ENCODE data around the gene NEK9. TPM values are rescaled to one million over a fixed set of nuclear protein-coding genes. Genes with fewer than 3 reads are reported as not detected.

NEK9 gene
- total RNA-seq, 1 experiment from 2014 or later: 50.8 TPM

DNA sequence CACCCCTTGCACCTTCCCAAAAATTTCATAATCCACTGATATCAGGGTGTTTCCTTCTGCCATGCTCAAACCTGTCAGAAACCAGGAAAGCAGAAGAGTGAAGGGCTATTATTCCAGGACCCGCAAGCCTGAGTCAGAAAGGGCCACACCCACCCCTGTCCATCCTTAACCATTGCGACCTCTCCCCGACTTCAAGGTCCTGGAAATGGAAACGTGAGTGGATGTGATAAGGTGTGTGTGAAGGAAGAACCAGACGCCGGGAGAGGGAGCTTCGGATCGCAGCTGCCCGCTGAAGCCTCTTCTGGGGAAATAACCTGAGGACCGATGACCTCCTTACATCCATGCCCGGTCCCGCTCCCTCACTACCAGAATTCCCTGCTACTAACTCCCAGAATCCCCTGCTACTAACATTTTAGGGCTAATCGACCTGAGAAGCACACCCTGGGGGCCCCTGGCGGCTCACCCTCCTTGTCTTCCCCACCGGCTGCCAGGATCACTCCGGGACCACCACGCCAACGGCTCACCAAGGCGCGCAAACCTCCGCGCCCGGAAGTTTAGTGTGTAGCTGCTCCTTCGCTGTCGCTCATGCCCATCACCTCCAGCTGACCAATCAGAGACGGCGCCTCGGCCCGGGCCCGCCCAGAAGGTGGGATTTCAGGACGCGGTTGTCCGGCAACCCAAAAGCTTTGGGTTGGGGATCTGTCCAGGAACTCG is 63.2 kb downstream of the NEK9 start, which contains the start of gene ACYP1 (continued):
- TF ChIP-seq, protein P1, sequence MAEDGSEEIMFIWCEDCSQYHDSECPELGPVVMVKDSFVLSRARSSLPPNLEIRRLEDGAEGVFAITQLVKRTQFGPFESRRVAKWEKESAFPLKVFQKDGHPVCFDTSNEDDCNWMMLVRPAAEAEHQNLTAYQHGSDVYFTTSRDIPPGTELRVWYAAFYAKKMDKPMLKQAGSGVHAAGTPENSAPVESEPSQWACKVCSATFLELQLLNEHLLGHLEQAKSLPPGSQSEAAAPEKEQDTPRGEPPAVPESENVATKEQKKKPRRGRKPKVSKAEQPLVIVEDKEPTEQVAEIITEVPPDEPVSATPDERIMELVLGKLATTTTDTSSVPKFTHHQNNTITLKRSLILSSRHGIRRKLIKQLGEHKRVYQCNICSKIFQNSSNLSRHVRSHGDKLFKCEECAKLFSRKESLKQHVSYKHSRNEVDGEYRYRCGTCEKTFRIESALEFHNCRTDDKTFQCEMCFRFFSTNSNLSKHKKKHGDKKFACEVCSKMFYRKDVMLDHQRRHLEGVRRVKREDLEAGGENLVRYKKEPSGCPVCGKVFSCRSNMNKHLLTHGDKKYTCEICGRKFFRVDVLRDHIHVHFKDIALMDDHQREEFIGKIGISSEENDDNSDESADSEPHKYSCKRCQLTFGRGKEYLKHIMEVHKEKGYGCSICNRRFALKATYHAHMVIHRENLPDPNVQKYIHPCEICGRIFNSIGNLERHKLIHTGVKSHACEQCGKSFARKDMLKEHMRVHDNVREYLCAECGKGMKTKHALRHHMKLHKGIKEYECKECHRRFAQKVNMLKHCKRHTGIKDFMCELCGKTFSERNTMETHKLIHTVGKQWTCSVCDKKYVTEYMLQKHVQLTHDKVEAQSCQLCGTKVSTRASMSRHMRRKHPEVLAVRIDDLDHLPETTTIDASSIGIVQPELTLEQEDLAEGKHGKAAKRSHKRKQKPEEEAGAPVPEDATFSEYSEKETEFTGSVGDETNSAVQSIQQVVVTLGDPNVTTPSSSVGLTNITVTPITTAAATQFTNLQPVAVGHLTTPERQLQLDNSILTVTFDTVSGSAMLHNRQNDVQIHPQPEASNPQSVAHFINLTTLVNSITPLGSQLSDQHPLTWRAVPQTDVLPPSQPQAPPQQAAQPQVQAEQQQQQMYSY (CRISPR knock-in tag; IDR thresholded peaks at IDR 0.05): peak; percentile 80
- TF ChIP-seq, protein P2, sequence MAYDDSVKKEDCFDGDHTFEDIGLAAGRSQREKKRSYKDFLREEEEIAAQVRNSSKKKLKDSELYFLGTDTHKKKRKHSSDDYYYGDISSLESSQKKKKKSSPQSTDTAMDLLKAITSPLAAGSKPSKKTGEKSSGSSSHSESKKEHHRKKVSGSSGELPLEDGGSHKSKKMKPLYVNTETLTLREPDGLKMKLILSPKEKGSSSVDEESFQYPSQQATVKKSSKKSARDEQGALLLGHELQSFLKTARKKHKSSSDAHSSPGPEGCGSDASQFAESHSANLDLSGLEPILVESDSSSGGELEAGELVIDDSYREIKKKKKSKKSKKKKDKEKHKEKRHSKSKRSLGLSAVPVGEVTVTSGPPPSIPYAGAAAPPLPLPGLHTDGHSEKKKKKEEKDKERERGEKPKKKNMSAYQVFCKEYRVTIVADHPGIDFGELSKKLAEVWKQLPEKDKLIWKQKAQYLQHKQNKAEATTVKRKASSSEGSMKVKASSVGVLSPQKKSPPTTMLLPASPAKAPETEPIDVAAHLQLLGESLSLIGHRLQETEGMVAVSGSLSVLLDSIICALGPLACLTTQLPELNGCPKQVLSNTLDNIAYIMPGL (CRISPR knock-in tag; IDR thresholded peaks at IDR 0.05): 0 out of 2 replicates have a peak, but pooled peaks have one; percentile 34
- TF ChIP-seq KAT7 (CRISPR knock-in tag; IDR thresholded peaks at IDR 0.05; ENCODE audit: borderline replicate concordance): no peak
- no peak; the same call in 1 of the 2 replicates for TF ChIP-seq ZNF423 (CRISPR knock-in tag; IDR thresholded peaks at IDR 0.05)
- TF ChIP-seq, protein P3, sequence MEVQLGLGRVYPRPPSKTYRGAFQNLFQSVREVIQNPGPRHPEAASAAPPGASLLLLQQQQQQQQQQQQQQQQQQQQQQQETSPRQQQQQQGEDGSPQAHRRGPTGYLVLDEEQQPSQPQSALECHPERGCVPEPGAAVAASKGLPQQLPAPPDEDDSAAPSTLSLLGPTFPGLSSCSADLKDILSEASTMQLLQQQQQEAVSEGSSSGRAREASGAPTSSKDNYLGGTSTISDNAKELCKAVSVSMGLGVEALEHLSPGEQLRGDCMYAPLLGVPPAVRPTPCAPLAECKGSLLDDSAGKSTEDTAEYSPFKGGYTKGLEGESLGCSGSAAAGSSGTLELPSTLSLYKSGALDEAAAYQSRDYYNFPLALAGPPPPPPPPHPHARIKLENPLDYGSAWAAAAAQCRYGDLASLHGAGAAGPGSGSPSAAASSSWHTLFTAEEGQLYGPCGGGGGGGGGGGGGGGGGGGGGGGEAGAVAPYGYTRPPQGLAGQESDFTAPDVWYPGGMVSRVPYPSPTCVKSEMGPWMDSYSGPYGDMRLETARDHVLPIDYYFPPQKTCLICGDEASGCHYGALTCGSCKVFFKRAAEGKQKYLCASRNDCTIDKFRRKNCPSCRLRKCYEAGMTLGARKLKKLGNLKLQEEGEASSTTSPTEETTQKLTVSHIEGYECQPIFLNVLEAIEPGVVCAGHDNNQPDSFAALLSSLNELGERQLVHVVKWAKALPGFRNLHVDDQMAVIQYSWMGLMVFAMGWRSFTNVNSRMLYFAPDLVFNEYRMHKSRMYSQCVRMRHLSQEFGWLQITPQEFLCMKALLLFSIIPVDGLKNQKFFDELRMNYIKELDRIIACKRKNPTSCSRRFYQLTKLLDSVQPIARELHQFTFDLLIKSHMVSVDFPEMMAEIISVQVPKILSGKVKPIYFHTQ (CRISPR knock-in tag; IDR thresholded peaks at IDR 0.05): no peak
- TF ChIP-seq, protein P4, sequence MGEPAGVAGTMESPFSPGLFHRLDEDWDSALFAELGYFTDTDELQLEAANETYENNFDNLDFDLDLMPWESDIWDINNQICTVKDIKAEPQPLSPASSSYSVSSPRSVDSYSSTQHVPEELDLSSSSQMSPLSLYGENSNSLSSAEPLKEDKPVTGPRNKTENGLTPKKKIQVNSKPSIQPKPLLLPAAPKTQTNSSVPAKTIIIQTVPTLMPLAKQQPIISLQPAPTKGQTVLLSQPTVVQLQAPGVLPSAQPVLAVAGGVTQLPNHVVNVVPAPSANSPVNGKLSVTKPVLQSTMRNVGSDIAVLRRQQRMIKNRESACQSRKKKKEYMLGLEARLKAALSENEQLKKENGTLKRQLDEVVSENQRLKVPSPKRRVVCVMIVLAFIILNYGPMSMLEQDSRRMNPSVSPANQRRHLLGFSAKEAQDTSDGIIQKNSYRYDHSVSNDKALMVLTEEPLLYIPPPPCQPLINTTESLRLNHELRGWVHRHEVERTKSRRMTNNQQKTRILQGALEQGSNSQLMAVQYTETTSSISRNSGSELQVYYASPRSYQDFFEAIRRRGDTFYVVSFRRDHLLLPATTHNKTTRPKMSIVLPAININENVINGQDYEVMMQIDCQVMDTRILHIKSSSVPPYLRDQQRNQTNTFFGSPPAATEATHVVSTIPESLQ (CRISPR knock-in tag; IDR thresholded peaks at IDR 0.05): no peak
- TF ChIP-seq ZNF416 (CRISPR knock-in tag; IDR thresholded peaks at IDR 0.05): no peak
- TF ChIP-seq NR2C2 (CRISPR knock-in tag; IDR thresholded peaks at IDR 0.05): no peak
- no peak for TF ChIP-seq NFE2L1 (CRISPR knock-in tag; IDR thresholded peaks at IDR 0.05)

DNA sequence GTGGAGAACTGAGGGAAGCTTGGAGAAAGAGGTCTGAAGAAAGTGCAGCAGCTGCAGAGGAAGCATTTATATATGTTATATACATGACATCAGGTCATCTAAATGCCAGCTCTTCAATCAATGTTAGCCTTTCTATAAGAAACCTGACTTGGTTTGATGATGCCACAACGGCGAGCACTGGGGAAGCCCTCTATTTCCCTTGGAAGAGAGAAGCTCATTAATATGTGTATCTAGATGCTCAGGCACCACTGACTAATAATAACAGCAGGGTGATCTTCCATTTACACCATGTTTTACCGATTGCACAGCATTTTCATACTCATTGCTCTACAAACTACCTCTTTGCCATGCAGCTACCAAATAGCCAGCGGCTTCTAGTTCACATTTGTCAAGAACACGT is 63.8 kb downstream of the NEK9 start:
- ChIA-PET POLR2A (interaction anchor here (1.0 kb wide), 1 partner anchor 182 kb away, joined by 3 read pairs; no protein-coding TSS in a partner anchor), CTCF (interaction anchor here (0.7 to 3.1 kb wide), 7 partner anchors 11 to 202 kb away, joined by 3 to 29 read pairs (median 5); partner anchors contain the start of gene RPS6KL1)
- H3K27ac Mint-ChIP-seq: no peak overlapping the region
- peak overlapping the region; percentile 96 for H3K4me3 Mint-ChIP-seq
- ATAC-seq (no peak), DNase-seq (ENCODE audit: low spot score) (no peak)
- H3K27me3 Mint-ChIP-seq (ENCODE audit: low read depth): no peaks in the 10 kb centered on the region
- peaks cover 18% of the 10 kb centered on the region for H3K9me3 Mint-ChIP-seq
- TF ChIP-seq OVOL2 (CRISPR knock-in tag; IDR thresholded peaks at IDR 0.05; ENCODE audit: borderline replicate concordance) (no peak), ESRRA (CRISPR knock-in tag; IDR thresholded peaks at IDR 0.05; ENCODE audit: borderline replicate concordance) (no peak), KAT7 (CRISPR knock-in tag; IDR thresholded peaks at IDR 0.05; ENCODE audit: borderline replicate concordance) (no peak), TP53 (CRISPR knock-in tag; IDR thresholded peaks at IDR 0.05) (no peak)
- TF ChIP-seq, protein P5, sequence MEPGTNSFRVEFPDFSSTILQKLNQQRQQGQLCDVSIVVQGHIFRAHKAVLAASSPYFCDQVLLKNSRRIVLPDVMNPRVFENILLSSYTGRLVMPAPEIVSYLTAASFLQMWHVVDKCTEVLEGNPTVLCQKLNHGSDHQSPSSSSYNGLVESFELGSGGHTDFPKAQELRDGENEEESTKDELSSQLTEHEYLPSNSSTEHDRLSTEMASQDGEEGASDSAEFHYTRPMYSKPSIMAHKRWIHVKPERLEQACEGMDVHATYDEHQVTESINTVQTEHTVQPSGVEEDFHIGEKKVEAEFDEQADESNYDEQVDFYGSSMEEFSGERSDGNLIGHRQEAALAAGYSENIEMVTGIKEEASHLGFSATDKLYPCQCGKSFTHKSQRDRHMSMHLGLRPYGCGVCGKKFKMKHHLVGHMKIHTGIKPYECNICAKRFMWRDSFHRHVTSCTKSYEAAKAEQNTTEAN (CRISPR knock-in tag; IDR thresholded peaks at IDR 0.05): no peak
- H3K36me3 Mint-ChIP-seq: peaks cover 28% of the 10 kb centered on the region
- H3K4me1 Mint-ChIP-seq: peaks cover 15% of the 10 kb centered on the region
